GM12875 (cell line): ENCODE data around the gene UCP3.
A peak's percentile ranks its signal among the peaks of the same experiment; 100 is the strongest.

Experiments
- H3K4me3 ChIP-seq: one replicate; pipeline ENCODE4 v1.5.1; 2011; ENCODE audit warnings: low read depth, low read length, control low read depth
- TF ChIP-seq, protein P1 (sequence below): IDR thresholded peaks from 2 replicates; pipeline ENCODE4 v1.5.1; 2011; ENCODE audit warnings: low read depth, mild to moderate bottlenecking, control low read depth, inconsistent platforms, low read length, moderate library complexity, borderline replicate concordance; ENCODE audit not compliant: insufficient read depth

Gene UCP3

GRCh38 chr11:73982595-73982989, 26.3 kb downstream of the UCP3 start, which contains the start of gene UCP2:
UCP2 (minus strand) TSS chr11:73982843; CDS start chr11:73978378, 4,465 bp downstream.
- H3K4me3 ChIP-seq: peak within 1 kb of the TSS; percentile 85
- TF ChIP-seq, protein P1, sequence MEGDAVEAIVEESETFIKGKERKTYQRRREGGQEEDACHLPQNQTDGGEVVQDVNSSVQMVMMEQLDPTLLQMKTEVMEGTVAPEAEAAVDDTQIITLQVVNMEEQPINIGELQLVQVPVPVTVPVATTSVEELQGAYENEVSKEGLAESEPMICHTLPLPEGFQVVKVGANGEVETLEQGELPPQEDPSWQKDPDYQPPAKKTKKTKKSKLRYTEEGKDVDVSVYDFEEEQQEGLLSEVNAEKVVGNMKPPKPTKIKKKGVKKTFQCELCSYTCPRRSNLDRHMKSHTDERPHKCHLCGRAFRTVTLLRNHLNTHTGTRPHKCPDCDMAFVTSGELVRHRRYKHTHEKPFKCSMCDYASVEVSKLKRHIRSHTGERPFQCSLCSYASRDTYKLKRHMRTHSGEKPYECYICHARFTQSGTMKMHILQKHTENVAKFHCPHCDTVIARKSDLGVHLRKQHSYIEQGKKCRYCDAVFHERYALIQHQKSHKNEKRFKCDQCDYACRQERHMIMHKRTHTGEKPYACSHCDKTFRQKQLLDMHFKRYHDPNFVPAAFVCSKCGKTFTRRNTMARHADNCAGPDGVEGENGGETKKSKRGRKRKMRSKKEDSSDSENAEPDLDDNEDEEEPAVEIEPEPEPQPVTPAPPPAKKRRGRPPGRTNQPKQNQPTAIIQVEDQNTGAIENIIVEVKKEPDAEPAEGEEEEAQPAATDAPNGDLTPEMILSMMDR: no peak

- H3K4me3 ChIP-seq: peak overlapping the region; percentile 85
- TF ChIP-seq, protein P1: no peak
Measured at GRCh38 chr11:73981051-73981805, 27.7 kb downstream of the UCP3 start.

DNA sequence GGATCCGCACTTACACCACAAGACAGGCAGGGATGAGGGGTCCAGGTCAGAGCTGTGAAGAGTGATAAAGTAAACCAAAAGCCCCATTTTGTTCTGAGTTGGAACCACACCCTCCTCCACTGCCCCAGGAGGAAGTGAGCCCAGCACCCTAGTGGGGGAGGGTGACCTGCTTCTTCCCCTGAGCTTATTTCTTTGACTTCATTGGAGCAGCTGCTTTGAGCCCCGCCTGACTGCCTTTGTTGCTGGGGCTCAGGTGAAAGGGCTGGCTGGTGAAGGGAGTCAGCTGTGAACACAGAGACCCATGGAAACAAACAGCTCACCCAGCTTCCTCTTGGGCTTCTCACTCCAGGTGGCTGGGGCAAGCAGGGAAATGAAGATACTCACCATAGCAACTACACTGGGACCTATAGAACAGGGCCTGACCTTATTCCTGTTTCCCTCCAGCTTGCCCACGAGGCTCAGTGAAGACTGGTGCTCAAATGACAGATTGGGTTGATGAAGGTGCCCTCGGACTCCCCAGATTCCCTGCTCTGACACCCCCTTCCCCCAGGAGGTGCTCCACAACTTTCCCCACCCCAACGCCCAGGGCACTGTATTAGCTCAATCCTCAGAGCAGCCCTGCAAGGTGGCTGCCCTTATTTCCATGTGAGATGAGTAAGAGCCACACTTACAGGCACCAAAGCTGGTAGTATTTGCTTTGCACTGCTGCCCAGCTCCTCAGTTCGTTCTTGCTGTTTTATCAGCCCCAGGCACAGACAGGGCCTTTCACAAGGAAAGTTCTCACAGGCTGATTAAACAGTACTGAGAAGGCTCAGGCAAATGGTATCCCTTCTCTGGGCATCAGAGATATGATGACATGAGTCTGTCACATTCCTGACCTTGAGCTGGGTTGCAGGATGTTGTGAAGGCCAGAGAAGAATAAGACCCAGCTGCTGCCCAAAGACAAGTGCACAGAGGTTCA, 28.6 kb downstream of the UCP3 start:
- peak overlapping the region; percentile 85 for H3K4me3 ChIP-seq
- TF ChIP-seq, protein P1: no peak

DNA sequence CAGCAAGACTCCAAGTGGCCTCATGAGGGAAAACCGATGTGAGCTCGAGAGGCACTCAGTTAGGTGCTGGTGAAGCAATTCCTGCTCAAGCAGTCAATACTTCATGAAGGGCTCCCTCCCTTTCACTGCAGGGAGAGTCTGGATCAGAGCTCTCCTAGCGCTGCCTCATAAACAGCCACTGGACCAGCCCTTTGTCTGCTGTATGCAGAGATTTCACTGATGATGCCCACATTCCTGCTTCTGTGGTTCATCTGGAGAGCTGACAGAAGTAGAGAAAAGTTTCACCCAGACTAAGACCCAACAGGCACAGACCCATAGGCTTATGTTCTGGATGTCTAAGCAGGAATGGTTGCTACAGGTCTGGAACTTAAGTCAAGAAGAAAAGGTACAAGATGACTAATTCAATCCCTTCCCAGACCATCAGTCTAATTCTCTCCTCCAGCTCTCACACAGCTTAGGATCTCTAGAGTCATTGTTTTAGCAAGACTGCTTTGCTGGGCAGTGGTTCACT, 30.3 kb downstream of the UCP3 start:
- TF ChIP-seq, protein P1: no peak
- H3K4me3 ChIP-seq: no peak overlapping the region

- no peak overlapping the region for H3K4me3 ChIP-seq
- TF ChIP-seq, protein P1: no peak
Measured at GRCh38 chr11:73977856-73978519, 30.9 kb downstream of the UCP3 start.

DNA sequence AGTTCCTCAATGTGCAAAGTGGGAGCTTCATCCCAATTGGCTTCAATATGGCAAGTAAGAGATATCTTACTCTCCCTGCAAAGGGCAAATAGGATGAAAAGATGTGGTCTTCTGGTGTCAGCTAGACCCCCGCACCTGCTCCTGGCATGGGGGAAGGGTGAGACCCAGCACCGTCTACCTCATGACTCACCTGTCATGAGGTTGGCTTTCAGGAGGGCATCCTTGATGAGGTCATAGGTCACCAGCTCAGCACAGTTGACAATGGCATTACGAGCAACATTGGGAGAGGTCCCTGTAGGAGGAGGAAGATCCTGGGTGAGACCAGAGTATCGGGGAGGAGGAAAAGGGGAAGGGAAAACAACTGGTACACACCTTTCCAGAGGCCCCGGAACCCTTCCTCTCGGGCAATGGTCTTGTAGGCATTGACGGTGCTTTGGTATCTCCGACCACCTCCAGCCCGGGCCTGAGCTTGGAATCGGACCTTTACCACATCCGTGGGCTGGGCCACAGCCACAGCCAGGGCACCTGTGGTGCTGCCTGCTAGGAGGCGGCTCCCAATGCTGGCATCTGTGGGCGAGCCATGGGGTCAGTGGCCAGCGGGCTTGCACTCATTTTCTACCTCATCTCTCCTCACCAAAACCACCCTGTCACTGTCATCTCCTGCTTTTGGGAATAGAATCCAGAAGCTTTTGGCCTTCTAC, 32.3 kb downstream of the UCP3 start:
- TF ChIP-seq, protein P1: no peak
- H3K4me3 ChIP-seq: no peak overlapping the region
